ENCODE data around the gene ANKRD27. TPM values are rescaled to one million over a fixed set of nuclear protein-coding genes. Genes with fewer than 3 reads are reported as not detected.

ANKRD27 gene
- total RNA-seq, 3 donors from 2014 or later = 26.9 to 33.8 (median 30.4) TPM

GRCh38 chr19:32555786-32556185 is 119.2 kb downstream of the ANKRD27 start:
- TF ChIP-seq POLR2AphosphoS5 (IDR thresholded peaks at IDR 0.05) (no peak), POLR2A (IDR thresholded peaks at IDR 0.05) (no peak)
- TF ChIP-seq, protein P1, sequence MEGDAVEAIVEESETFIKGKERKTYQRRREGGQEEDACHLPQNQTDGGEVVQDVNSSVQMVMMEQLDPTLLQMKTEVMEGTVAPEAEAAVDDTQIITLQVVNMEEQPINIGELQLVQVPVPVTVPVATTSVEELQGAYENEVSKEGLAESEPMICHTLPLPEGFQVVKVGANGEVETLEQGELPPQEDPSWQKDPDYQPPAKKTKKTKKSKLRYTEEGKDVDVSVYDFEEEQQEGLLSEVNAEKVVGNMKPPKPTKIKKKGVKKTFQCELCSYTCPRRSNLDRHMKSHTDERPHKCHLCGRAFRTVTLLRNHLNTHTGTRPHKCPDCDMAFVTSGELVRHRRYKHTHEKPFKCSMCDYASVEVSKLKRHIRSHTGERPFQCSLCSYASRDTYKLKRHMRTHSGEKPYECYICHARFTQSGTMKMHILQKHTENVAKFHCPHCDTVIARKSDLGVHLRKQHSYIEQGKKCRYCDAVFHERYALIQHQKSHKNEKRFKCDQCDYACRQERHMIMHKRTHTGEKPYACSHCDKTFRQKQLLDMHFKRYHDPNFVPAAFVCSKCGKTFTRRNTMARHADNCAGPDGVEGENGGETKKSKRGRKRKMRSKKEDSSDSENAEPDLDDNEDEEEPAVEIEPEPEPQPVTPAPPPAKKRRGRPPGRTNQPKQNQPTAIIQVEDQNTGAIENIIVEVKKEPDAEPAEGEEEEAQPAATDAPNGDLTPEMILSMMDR (IDR thresholded peaks at IDR 0.05) = no peak
- H3K27me3 ChIP-seq = no peaks in the 10 kb centered on the region
- intact Hi-C loops (cut with DNase I; ENCODE audit: low total_unique reads) = no loop called here
- no peaks in the 10 kb centered on the region for H3K9me3 ChIP-seq
- no peak overlapping the region for H3K27ac ChIP-seq
- H3K4me3 ChIP-seq = no peak overlapping the region
- H3K36me3 ChIP-seq = no peaks in the 10 kb centered on the region
- no peaks in the 10 kb centered on the region for H3K4me1 ChIP-seq
- DNase-seq (ENCODE audit: low spot score in 2 of 2) = no peak

GRCh38 chr19:32550666-32551065 is 124.3 kb downstream of the ANKRD27 start:
- H3K36me3 ChIP-seq = no peaks in the 10 kb centered on the region
- intact Hi-C loops (cut with DNase I; ENCODE audit: low total_unique reads) = no loop called here
- DNase-seq (ENCODE audit: low spot score in 2 of 2) = no peak
- no peaks in the 10 kb centered on the region for H3K27me3 ChIP-seq
- H3K4me3 ChIP-seq = no peak overlapping the region
- TF ChIP-seq POLR2A (IDR thresholded peaks at IDR 0.05) (no peak), POLR2AphosphoS5 (IDR thresholded peaks at IDR 0.05) (no peak)
- TF ChIP-seq, protein P1 (IDR thresholded peaks at IDR 0.05) = no peak
- H3K27ac ChIP-seq = no peak overlapping the region
- H3K9me3 ChIP-seq = no peaks in the 10 kb centered on the region
- H3K4me1 ChIP-seq = no peaks in the 10 kb centered on the region

Other genes with a start within 250 kb of the ANKRD27 start
- 10 to 100 TPM; 82.8 to 93.7 (median 89.3) TPM for gene PDCD5, start 94.0 kb downstream of the ANKRD27 start, total RNA-seq
- gene RGS9BP, start 668 bp upstream of the ANKRD27 start, total RNA-seq = under 1 TPM; 0.32 to 0.44 (median 0.33) TPM
- gene NUDT19, start 16.6 kb upstream of the ANKRD27 start, total RNA-seq = 1 to 10 TPM; 7.2 to 9.5 (median 8.0) TPM
- gene TDRD12, start 44.6 kb upstream of the ANKRD27 start, total RNA-seq = 1 to 10 TPM in 2 of 3 donors, not detected in 1; 2.0 to 2.3 TPM
- under 1 TPM; 0.29 to 0.48 (median 0.33) TPM for gene SLC7A9, start 194.6 kb upstream of the ANKRD27 start, total RNA-seq